ENCODE data around the gene DPP6.

DPP6 gene

DNA sequence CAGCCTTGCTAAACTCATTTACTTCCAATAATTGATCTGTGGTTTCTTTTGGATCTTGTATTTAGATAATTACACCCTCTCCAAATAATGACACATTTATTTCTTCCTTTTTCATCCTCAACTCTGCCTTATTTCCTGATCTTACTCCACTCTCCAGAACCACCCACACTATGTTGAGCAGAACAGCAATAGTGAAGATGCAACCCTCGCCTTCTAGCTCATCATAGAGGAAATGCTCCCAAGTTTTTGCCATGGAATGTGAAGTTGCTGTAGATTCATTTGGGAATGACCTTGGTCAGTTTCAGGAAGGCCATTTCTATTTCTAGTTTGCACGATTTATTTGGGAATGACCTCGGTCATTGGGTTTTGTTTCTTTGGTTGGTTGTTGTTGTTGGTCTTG lies 636.8 kb downstream of the DPP6 start:
- no peak for DNase-seq
- Histone ChIP-seq H3K27me3 (replicated peaks in 2 of 5; ENCODE audit: control insufficient read depth in 4 of 5, insufficient read depth in 5 of 5, low read length in 4 of 5) (no peaks in the 10 kb centered on the region), H3K9me3 (ENCODE audit: control extremely low read depth in 1 of 5, control insufficient read depth in 4 of 5, insufficient read depth in 2 of 5, low read depth in 1 of 5, low read length in 4 of 5) (no peaks in the 10 kb centered on the region), H3K4me3 (ENCODE audit: control insufficient read depth in 1 of 7, extremely low read depth in 1 of 7, insufficient read depth in 4 of 7, low read depth in 2 of 7, low read length in 6 of 7) (no peak overlapping the region), H3K4me1 (ENCODE audit: control extremely low read depth in 1 of 4, control insufficient read depth in 4 of 4, insufficient read depth in 4 of 4, low read length in 3 of 4) (no peaks in the 10 kb centered on the region), H3K27ac (ENCODE audit: insufficient read depth in 1 of 2, low read depth in 1 of 2, low read length in 2 of 2, poor library complexity in 1 of 2, severe bottlenecking in 2 of 2) (no peak overlapping the region), H3K36me3 (ENCODE audit: control insufficient read depth in 4 of 4, insufficient read depth in 4 of 4, low read length in 3 of 4) (no peaks in the 10 kb centered on the region)
- ChIA-PET CTCF (no interaction called here), POLR2A (no interaction called here)
- 95% methylated on average over 3 of the region's 3 CpGs for WGBS (ENCODE audit: insufficient coverage)

DNA sequence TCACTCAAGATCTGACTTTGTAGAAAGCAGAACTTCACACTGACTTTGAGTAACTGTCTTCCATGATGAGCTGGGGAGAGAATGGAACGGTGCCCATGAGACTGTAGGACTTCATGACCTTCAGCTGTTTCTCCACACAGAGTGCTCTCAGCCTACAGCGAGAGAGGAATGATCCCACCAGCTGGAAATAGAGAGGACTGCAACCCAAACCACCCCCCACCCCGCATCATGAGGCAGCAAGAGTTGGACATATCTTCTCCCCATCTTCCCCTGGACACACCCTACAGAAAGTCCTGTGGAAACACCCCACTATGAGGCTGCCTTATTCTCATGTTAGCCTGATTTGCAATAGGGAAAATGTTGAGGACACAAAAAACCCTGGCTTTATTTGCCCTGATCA lies 638.2 kb downstream of the DPP6 start:
- Histone ChIP-seq H3K36me3 (ENCODE audit: control insufficient read depth in 4 of 4, insufficient read depth in 4 of 4, low read length in 3 of 4) (no peaks in the 10 kb centered on the region), H3K4me1 (ENCODE audit: control extremely low read depth in 1 of 4, control insufficient read depth in 4 of 4, insufficient read depth in 4 of 4, low read length in 3 of 4) (no peaks in the 10 kb centered on the region), H3K27me3 (replicated peaks in 2 of 5; ENCODE audit: control insufficient read depth in 4 of 5, insufficient read depth in 5 of 5, low read length in 4 of 5) (no peaks in the 10 kb centered on the region), H3K4me3 (ENCODE audit: control insufficient read depth in 1 of 7, extremely low read depth in 1 of 7, insufficient read depth in 4 of 7, low read depth in 2 of 7, low read length in 6 of 7) (no peak overlapping the region), H3K27ac (ENCODE audit: insufficient read depth in 1 of 2, low read depth in 1 of 2, low read length in 2 of 2, poor library complexity in 1 of 2, severe bottlenecking in 2 of 2) (no peak overlapping the region), H3K9me3 (ENCODE audit: control extremely low read depth in 1 of 5, control insufficient read depth in 4 of 5, insufficient read depth in 2 of 5, low read depth in 1 of 5, low read length in 4 of 5) (peaks cover 0 to 3% (median 0%) of the 10 kb centered on the region in 5 experiments)
- no peak for DNase-seq
- ChIA-PET CTCF (no interaction called here), POLR2A (no interaction called here)
- 80% methylated on average over 2 of the region's 3 CpGs for WGBS (ENCODE audit: insufficient coverage)

DNA sequence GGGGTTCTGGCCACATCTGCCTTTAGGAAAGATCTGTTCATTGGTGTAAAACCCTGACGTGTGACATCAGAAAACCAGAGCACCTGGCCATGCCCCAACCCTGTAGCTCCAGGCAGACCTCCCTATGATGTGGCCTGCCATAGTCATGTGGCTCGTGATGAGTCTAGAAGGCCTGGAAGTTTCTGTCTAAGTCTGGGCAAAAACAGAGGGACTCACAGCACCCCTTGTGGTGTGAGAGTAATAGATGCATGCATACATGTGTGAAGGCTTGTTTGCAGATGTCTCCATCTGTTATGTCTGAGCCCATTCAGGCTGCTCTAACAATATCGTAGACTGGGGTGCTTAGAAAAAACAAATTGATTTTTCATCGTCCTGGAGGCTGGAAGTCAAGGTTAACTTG lies 641.5 kb downstream of the DPP6 start:
- Histone ChIP-seq H3K36me3 (ENCODE audit: control insufficient read depth in 4 of 4, insufficient read depth in 4 of 4, low read length in 3 of 4) (no peaks in the 10 kb centered on the region), H3K27me3 (replicated peaks in 2 of 5; ENCODE audit: control insufficient read depth in 4 of 5, insufficient read depth in 5 of 5, low read length in 4 of 5) (no peaks in the 10 kb centered on the region), H3K4me3 (ENCODE audit: control insufficient read depth in 1 of 7, extremely low read depth in 1 of 7, insufficient read depth in 4 of 7, low read depth in 2 of 7, low read length in 6 of 7) (no peak overlapping the region), H3K9me3 (ENCODE audit: control extremely low read depth in 1 of 5, control insufficient read depth in 4 of 5, insufficient read depth in 2 of 5, low read depth in 1 of 5, low read length in 4 of 5) (peaks cover 0 to 3% (median 0%) of the 10 kb centered on the region in 5 experiments), H3K27ac (ENCODE audit: insufficient read depth in 1 of 2, low read depth in 1 of 2, low read length in 2 of 2, poor library complexity in 1 of 2, severe bottlenecking in 2 of 2) (no peak overlapping the region), H3K4me1 (ENCODE audit: control extremely low read depth in 1 of 4, control insufficient read depth in 4 of 4, insufficient read depth in 4 of 4, low read length in 3 of 4) (no peaks in the 10 kb centered on the region)
- WGBS (ENCODE audit: insufficient coverage), result 88% methylated on average over 4 of the region's 4 CpGs
- ChIA-PET POLR2A (no interaction called here), CTCF (no interaction called here)
- DNase-seq, result no peak

DNA sequence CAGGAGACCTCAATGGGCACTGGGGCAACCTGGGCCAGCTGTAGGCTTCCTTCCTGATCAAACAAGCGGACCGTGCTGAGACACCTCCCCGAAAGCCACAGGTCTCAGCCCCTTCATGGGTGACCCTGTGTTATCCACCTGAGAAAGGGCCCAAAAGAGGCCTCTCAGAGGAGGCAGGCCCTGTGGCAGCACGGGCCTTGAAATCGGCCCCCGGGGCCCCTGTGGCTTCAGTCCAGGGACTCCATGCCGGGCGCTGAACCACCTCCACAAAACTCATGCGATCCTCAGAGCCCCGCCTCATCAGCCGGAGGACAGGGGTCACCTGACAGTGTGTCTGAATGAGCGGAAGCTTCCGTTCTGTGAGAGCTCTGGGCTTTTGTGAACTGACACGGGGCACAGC lies 643.6 kb downstream of the DPP6 start:
- ChIA-PET CTCF (no interaction called here), POLR2A (no interaction called here)
- Histone ChIP-seq H3K27me3 (replicated peaks in 2 of 5; ENCODE audit: control insufficient read depth in 4 of 5, insufficient read depth in 5 of 5, low read length in 4 of 5) (no peaks in the 10 kb centered on the region), H3K4me3 (ENCODE audit: control insufficient read depth in 1 of 7, extremely low read depth in 1 of 7, insufficient read depth in 4 of 7, low read depth in 2 of 7, low read length in 6 of 7) (no peak overlapping the region), H3K9me3 (ENCODE audit: control extremely low read depth in 1 of 5, control insufficient read depth in 4 of 5, insufficient read depth in 2 of 5, low read depth in 1 of 5, low read length in 4 of 5) (peaks cover 0 to 3% (median 0%) of the 10 kb centered on the region in 5 experiments), H3K36me3 (ENCODE audit: control insufficient read depth in 4 of 4, insufficient read depth in 4 of 4, low read length in 3 of 4) (no peaks in the 10 kb centered on the region), H3K27ac (ENCODE audit: insufficient read depth in 1 of 2, low read depth in 1 of 2, low read length in 2 of 2, poor library complexity in 1 of 2, severe bottlenecking in 2 of 2) (no peak overlapping the region), H3K4me1 (ENCODE audit: control extremely low read depth in 1 of 4, control insufficient read depth in 4 of 4, insufficient read depth in 4 of 4, low read length in 3 of 4) (no peaks in the 10 kb centered on the region)
- no peak for DNase-seq
- 90% methylated on average over 11 of the region's 14 CpGs for WGBS (ENCODE audit: insufficient coverage)

DNA sequence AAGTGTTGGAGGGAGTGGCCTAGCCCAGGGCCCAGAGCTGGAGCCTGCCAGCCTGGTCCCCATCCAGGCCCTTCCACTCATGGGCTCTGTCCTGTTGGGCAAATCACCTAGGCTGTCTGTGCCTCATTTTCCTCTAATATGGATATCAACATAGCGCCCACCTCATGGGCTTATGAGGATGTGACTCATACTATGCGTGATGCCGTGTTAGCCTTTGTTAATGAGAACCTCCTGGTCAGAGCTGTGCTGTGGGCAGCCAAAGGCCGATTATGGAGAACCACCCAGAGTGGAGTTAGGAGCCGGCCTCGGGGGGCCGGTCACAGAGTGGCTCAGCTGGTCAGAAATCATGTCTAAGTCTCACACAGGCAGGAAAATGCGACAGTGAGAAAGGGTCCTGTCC lies 644.4 kb downstream of the DPP6 start:
- no peak overlapping the region for H3K4me3 ChIP-seq (ENCODE audit: control insufficient read depth in 1 of 7, extremely low read depth in 1 of 7, insufficient read depth in 4 of 7, low read depth in 2 of 7, low read length in 6 of 7)
- no peak for DNase-seq
- no peak overlapping the region for H3K27ac ChIP-seq (ENCODE audit: insufficient read depth in 1 of 2, low read depth in 1 of 2, low read length in 2 of 2, poor library complexity in 1 of 2, severe bottlenecking in 2 of 2)
- H3K9me3 ChIP-seq (ENCODE audit: control extremely low read depth in 1 of 5, control insufficient read depth in 4 of 5, insufficient read depth in 2 of 5, low read depth in 1 of 5, low read length in 4 of 5), result peaks cover 0 to 3% (median 0%) of the 10 kb centered on the region in 5 experiments
- no peaks in the 10 kb centered on the region for H3K4me1 ChIP-seq (ENCODE audit: control extremely low read depth in 1 of 4, control insufficient read depth in 4 of 4, insufficient read depth in 4 of 4, low read length in 3 of 4)
- WGBS (ENCODE audit: insufficient coverage), result 95% methylated on average over 8 of the region's 8 CpGs
- ChIA-PET POLR2A (no interaction called here), CTCF (no interaction called here)
- H3K27me3 ChIP-seq (replicated peaks in 2 of 5; ENCODE audit: control insufficient read depth in 4 of 5, insufficient read depth in 5 of 5, low read length in 4 of 5), result no peaks in the 10 kb centered on the region
- H3K36me3 ChIP-seq (ENCODE audit: control insufficient read depth in 4 of 4, insufficient read depth in 4 of 4, low read length in 3 of 4), result no peaks in the 10 kb centered on the region

DNA sequence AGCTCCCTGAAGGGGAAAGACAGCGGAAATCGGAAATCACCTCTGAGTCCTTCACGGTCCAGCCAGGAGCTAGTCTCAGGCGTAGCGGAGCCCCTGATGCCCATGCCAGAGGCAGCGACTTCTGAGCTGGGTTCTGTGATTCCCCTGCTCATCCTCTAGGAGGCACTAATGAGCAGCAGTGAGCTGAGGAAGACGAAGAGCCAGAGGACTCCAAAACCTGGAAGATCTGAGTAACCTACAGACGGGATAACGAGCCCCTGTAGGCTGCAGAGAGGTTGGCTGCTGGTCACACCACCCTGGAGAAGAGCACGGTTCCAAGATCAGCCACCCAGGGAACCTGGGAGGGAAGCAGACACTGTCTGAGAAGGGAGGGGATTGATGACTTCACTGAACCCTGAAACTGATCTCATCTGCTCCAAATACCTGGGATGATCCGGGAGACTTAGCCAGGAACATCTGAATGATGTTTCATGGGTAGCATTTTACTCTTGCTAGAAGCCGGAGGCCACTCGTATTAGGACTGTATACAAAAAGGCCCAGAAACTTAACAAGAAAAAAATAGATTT lies 646.6 kb downstream of the DPP6 start:
- WGBS (ENCODE audit: insufficient coverage), result 40% methylated on average over 10 of the region's 13 CpGs
- CTCF ChIA-PET, result no interaction called here
- no peak for DNase-seq
- no peaks in the 10 kb centered on the region for H3K36me3 ChIP-seq (ENCODE audit: control insufficient read depth in 4 of 4, insufficient read depth in 4 of 4, low read length in 3 of 4)
- H3K27ac ChIP-seq (ENCODE audit: insufficient read depth in 1 of 2, low read depth in 1 of 2, low read length in 2 of 2, poor library complexity in 1 of 2, severe bottlenecking in 2 of 2), result no peak overlapping the region
- H3K9me3 ChIP-seq (ENCODE audit: control extremely low read depth in 1 of 5, control insufficient read depth in 4 of 5, insufficient read depth in 2 of 5, low read depth in 1 of 5, low read length in 4 of 5), result peaks cover 0 to 3% (median 0%) of the 10 kb centered on the region in 5 experiments
- no peaks in the 10 kb centered on the region for H3K4me1 ChIP-seq (ENCODE audit: control extremely low read depth in 1 of 4, control insufficient read depth in 4 of 4, insufficient read depth in 4 of 4, low read length in 3 of 4)
- POLR2A ChIA-PET, result no interaction called here
- H3K4me3 ChIP-seq (ENCODE audit: control insufficient read depth in 1 of 7, extremely low read depth in 1 of 7, insufficient read depth in 4 of 7, low read depth in 2 of 7, low read length in 6 of 7), result no peak overlapping the region
- H3K27me3 ChIP-seq (replicated peaks in 2 of 5; ENCODE audit: control insufficient read depth in 4 of 5, insufficient read depth in 5 of 5, low read length in 4 of 5), result no peaks in the 10 kb centered on the region

DNA sequence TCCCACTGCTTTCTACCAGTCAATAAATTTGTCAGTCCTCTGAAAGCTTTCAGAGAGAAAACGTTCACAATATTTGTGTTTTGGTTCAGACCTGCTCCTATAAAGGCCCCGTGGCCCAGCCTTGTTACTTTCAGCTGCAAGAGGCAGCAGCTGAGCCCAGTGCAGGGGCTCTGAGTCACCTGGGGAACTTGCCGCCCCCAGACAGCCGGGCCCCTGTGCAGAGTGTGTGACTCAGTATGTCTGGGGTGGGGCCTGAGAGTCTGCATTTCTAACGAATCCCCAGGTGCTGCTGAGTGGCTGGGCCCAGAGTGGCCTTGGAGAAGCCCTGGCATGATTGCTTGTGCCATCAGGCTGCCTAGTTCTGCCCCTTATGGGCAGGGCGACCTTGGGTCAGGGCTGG lies 647.2 kb downstream of the DPP6 start:
- Histone ChIP-seq H3K4me3 (ENCODE audit: control insufficient read depth in 1 of 7, extremely low read depth in 1 of 7, insufficient read depth in 4 of 7, low read depth in 2 of 7, low read length in 6 of 7) (no peak overlapping the region), H3K4me1 (ENCODE audit: control extremely low read depth in 1 of 4, control insufficient read depth in 4 of 4, insufficient read depth in 4 of 4, low read length in 3 of 4) (no peaks in the 10 kb centered on the region), H3K9me3 (ENCODE audit: control extremely low read depth in 1 of 5, control insufficient read depth in 4 of 5, insufficient read depth in 2 of 5, low read depth in 1 of 5, low read length in 4 of 5) (peaks cover 0 to 3% (median 0%) of the 10 kb centered on the region in 5 experiments), H3K36me3 (ENCODE audit: control insufficient read depth in 4 of 4, insufficient read depth in 4 of 4, low read length in 3 of 4) (no peaks in the 10 kb centered on the region), H3K27me3 (replicated peaks in 2 of 5; ENCODE audit: control insufficient read depth in 4 of 5, insufficient read depth in 5 of 5, low read length in 4 of 5) (no peaks in the 10 kb centered on the region), H3K27ac (ENCODE audit: insufficient read depth in 1 of 2, low read depth in 1 of 2, low read length in 2 of 2, poor library complexity in 1 of 2, severe bottlenecking in 2 of 2) (no peak overlapping the region)
- ChIA-PET POLR2A (no interaction called here), CTCF (no interaction called here)
- no peak for DNase-seq
- 91% methylated on average over 6 of the region's 6 CpGs for WGBS (ENCODE audit: insufficient coverage)
